ENCODE results near the gene HBD. TPM values are rescaled to one million over a fixed set of nuclear protein-coding genes. Genes with fewer than 3 reads are reported as not detected.

Gene HBD
- total RNA-seq, 4 donors from 2014 or later, result 4.3 TPM; not detected in 3

- Histone ChIP-seq H3K4me3 (no peak overlapping the region), H3K36me3 (no peaks in the 10 kb centered on the region), H3K9me3 (no peaks in the 10 kb centered on the region), H3K27ac (replicated peaks in 1 of 4) (no peak overlapping the region), H3K4me1 (no peaks in the 10 kb centered on the region), H3K27me3 (no peaks in the 10 kb centered on the region)
- intact Hi-C loops (cut with DNase I), result no loop called here
- no peak for DNase-seq (ENCODE audit: extremely low spot score)
- TF ChIP-seq POLR2A (IDR thresholded peaks at IDR 0.05; ENCODE audit: low read depth) (no peak), POLR2AphosphoS5 (IDR thresholded peaks at IDR 0.05) (no peak), EP300 (IDR thresholded peaks at IDR 0.05) (no peak)
- TF ChIP-seq, protein P1, sequence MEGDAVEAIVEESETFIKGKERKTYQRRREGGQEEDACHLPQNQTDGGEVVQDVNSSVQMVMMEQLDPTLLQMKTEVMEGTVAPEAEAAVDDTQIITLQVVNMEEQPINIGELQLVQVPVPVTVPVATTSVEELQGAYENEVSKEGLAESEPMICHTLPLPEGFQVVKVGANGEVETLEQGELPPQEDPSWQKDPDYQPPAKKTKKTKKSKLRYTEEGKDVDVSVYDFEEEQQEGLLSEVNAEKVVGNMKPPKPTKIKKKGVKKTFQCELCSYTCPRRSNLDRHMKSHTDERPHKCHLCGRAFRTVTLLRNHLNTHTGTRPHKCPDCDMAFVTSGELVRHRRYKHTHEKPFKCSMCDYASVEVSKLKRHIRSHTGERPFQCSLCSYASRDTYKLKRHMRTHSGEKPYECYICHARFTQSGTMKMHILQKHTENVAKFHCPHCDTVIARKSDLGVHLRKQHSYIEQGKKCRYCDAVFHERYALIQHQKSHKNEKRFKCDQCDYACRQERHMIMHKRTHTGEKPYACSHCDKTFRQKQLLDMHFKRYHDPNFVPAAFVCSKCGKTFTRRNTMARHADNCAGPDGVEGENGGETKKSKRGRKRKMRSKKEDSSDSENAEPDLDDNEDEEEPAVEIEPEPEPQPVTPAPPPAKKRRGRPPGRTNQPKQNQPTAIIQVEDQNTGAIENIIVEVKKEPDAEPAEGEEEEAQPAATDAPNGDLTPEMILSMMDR (IDR thresholded peaks at IDR 0.05), result no peak
- 87% methylated on average over 2 of the region's 2 CpGs for WGBS
These were observed 30.9 kb downstream of the HBD start for GRCh38 chr11:5203366-5203765.

GRCh38 chr11:5200582-5200981 is 33.7 kb downstream of the HBD start, which contains the start of gene OR51V1:
OR51V1 (minus strand) TSS chr11:5200682; CDS start chr11:5200682, 0 bp downstream.
- 59% methylated on average over 1 of the region's 1 CpG for WGBS
- intact Hi-C loops (cut with DNase I), result no loop called here
- H3K36me3 ChIP-seq, result no peaks in the 10 kb centered on the region
- H3K9me3 ChIP-seq, result no peaks in the 10 kb centered on the region
- no peak for DNase-seq (ENCODE audit: extremely low spot score)
- no peak within 1 kb of the TSS for H3K4me3 ChIP-seq
- TF ChIP-seq POLR2AphosphoS5 (IDR thresholded peaks at IDR 0.05) (no peak), EP300 (IDR thresholded peaks at IDR 0.05) (no peak), POLR2A (IDR thresholded peaks at IDR 0.05; ENCODE audit: low read depth) (no peak)
- TF ChIP-seq, protein P1 (IDR thresholded peaks at IDR 0.05), result no peak
- no peaks in the 10 kb centered on the region for H3K27me3 ChIP-seq
- no peak within 1 kb of the TSS for H3K27ac ChIP-seq (replicated peaks in 1 of 4)
- H3K4me1 ChIP-seq, result no peaks in the 10 kb centered on the region

DNA sequence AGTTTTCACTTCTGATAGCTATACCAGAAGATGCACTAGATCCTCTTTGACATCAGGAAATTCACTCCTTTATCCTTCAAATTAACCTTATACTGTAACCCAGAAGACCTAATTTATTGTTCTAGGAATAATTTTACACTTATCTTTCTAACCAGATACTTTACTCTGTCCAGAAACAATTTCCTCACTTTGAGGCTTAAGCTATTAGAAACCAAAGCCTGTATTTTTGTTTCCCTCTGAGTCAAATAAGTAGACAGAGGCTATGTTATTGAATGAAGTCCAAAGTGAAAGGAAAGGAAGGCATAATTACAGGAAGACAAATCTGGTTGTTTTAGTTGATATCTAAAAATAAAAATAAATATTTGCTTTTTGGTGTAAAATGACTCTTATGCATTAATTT is 36.0 kb downstream of the HBD start:
- intact Hi-C loops (cut with DNase I), result no loop called here
- Histone ChIP-seq H3K27ac (replicated peaks in 1 of 4) (no peak overlapping the region), H3K4me3 (no peak overlapping the region), H3K27me3 (no peaks in the 10 kb centered on the region), H3K36me3 (no peaks in the 10 kb centered on the region), H3K9me3 (no peaks in the 10 kb centered on the region), H3K4me1 (no peaks in the 10 kb centered on the region)
- DNase-seq (ENCODE audit: extremely low spot score), result no peak
- TF ChIP-seq, protein P1 (IDR thresholded peaks at IDR 0.05), result no peak
- no peak for TF ChIP-seq EP300 (IDR thresholded peaks at IDR 0.05)
- no peak for TF ChIP-seq POLR2AphosphoS5 (IDR thresholded peaks at IDR 0.05)
- TF ChIP-seq POLR2A (IDR thresholded peaks at IDR 0.05; ENCODE audit: low read depth), result no peak

GRCh38 chr11:5197536-5197935 is 36.7 kb downstream of the HBD start:
- Histone ChIP-seq H3K36me3 (no peaks in the 10 kb centered on the region), H3K27me3 (no peaks in the 10 kb centered on the region), H3K27ac (replicated peaks in 1 of 4) (no peak overlapping the region), H3K4me1 (no peaks in the 10 kb centered on the region), H3K9me3 (no peaks in the 10 kb centered on the region), H3K4me3 (no peak overlapping the region)
- intact Hi-C loops (cut with DNase I), result no loop called here
- 60% methylated on average over 3 of the region's 3 CpGs for WGBS
- no peak for DNase-seq (ENCODE audit: extremely low spot score)
- no peak for TF ChIP-seq EP300 (IDR thresholded peaks at IDR 0.05)
- TF ChIP-seq POLR2A (IDR thresholded peaks at IDR 0.05; ENCODE audit: low read depth), result no peak
- TF ChIP-seq, protein P1 (IDR thresholded peaks at IDR 0.05), result no peak
- TF ChIP-seq POLR2AphosphoS5 (IDR thresholded peaks at IDR 0.05), result no peak

GRCh38 chr11:5196731-5197130 is 37.6 kb downstream of the HBD start:
- 63% methylated on average over 3 of the region's 3 CpGs for WGBS
- DNase-seq (ENCODE audit: extremely low spot score), result no peak
- no peaks in the 10 kb centered on the region for H3K9me3 ChIP-seq
- H3K27me3 ChIP-seq, result no peaks in the 10 kb centered on the region
- H3K36me3 ChIP-seq, result no peaks in the 10 kb centered on the region
- H3K4me1 ChIP-seq, result no peaks in the 10 kb centered on the region
- H3K27ac ChIP-seq (replicated peaks in 1 of 4), result no peak overlapping the region
- intact Hi-C loops (cut with DNase I), result no loop called here
- TF ChIP-seq EP300 (IDR thresholded peaks at IDR 0.05), result no peak
- H3K4me3 ChIP-seq, result no peak overlapping the region
